ENCODE results near the gene SLC35F1. TPM values are rescaled to one million over a fixed set of nuclear protein-coding genes. Genes with fewer than 3 reads are reported as not detected.

The SLC35F1 gene
- total and polyA plus RNA-seq, 3 experiments from 2014 or later = not detected

- Histone ChIP-seq H3K4me3 (ENCODE audit: low read length) (no peak overlapping the region), H3K4me1 (ENCODE audit: insufficient read depth, low read length) (no peaks in the 10 kb centered on the region), H3K27me3 (ENCODE audit: insufficient read depth, low read length, poor library complexity, severe bottlenecking) (no peaks in the 10 kb centered on the region), H3K27ac (ENCODE audit: low read depth, low read length) (no peak overlapping the region), H3K9me3 (ENCODE audit: low read length) (no peaks in the 10 kb centered on the region), H3K36me3 (ENCODE audit: insufficient read depth, low read length) (no peaks in the 10 kb centered on the region)
- DNase-seq = no peak
- Mint-ChIP-seq H3K27ac (no peak overlapping the region), H3K27me3 (peaks cover 0 to 11% of the 10 kb centered on the region in 2 donors), H3K4me3 (no peak overlapping the region), H3K36me3 (no peaks in the 10 kb centered on the region), H3K9me3 (peaks cover 0 to 4% (median 0%) of the 10 kb centered on the region in 5 donors), H3K4me1 (no peaks in the 10 kb centered on the region)
- POLR2A ChIA-PET = no interaction called here
- CTCF ChIA-PET = no interaction called here
These were observed 311.1 kb downstream of the SLC35F1 start for GRCh38 chr6:118218156-118218555.

DNA sequence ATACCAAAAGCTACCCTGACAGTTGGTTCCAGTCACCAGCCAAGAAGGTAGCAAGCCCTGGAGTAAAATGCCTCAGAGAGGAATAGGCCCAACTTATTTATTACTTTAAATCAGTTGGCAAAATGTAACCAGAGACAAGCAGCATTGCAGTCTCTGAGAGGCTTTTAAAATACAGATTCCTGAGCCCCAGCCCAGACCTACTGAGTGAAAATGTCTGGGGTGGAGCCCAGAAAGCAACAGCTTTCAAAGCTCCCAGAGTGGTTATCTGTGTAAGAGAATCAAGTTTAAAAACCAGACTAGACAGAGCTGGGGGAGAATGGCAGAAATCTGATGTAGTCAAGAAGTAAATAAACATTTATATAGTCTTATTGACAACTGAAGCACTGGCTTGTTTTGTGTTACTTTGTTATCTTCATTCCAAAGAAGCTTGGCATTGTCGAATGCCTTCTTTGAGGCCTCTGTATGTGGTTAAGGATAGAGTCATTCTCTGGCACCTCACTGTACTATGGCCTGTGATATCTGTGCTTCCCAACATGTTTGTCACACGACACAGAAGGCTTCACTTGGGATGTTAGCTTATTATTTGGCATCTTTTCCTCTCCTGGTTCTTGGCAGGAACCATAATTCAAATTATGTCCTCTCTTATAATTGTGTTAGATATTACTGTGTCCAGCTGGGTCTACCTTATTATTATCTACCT, 313.5 kb downstream of the SLC35F1 start:
- CTCF ChIA-PET = no interaction called here
- Mint-ChIP-seq H3K9me3 (peaks cover 0 to 4% (median 0%) of the 10 kb centered on the region in 5 donors), H3K27ac (no peak overlapping the region), H3K27me3 (peaks cover 5 to 23% of the 10 kb centered on the region in 2 donors), H3K4me1 (no peaks in the 10 kb centered on the region), H3K36me3 (no peaks in the 10 kb centered on the region), H3K4me3 (no peak overlapping the region)
- H3K27ac ChIP-seq (ENCODE audit: low read depth, low read length) = no peak overlapping the region
- POLR2A ChIA-PET = interaction anchor here (0.6 kb wide), 1 partner anchor 509 kb away, joined by 4 read pairs; no protein-coding TSS in a partner anchor
- no peak overlapping the region for H3K4me3 ChIP-seq (ENCODE audit: low read length)
- no peak for DNase-seq
- no peaks in the 10 kb centered on the region for H3K36me3 ChIP-seq (ENCODE audit: insufficient read depth, low read length)
- no peaks in the 10 kb centered on the region for H3K4me1 ChIP-seq (ENCODE audit: insufficient read depth, low read length)
- H3K9me3 ChIP-seq (ENCODE audit: low read length) = no peaks in the 10 kb centered on the region
- H3K27me3 ChIP-seq (ENCODE audit: insufficient read depth, low read length, poor library complexity, severe bottlenecking) = no peaks in the 10 kb centered on the region

GRCh38 chr6:118223316-118223715, 316.3 kb downstream of the SLC35F1 start:
- no peak overlapping the region for H3K27ac Mint-ChIP-seq
- POLR2A ChIA-PET = no interaction called here
- H3K27me3 ChIP-seq (ENCODE audit: insufficient read depth, low read length, poor library complexity, severe bottlenecking) = no peaks in the 10 kb centered on the region
- no peaks in the 10 kb centered on the region for H3K36me3 Mint-ChIP-seq
- peaks cover 0 to 4% (median 0%) of the 10 kb centered on the region in 5 donors for H3K9me3 Mint-ChIP-seq
- H3K4me3 Mint-ChIP-seq = no peak overlapping the region
- H3K36me3 ChIP-seq (ENCODE audit: insufficient read depth, low read length) = no peaks in the 10 kb centered on the region
- no peaks in the 10 kb centered on the region for H3K4me1 ChIP-seq (ENCODE audit: insufficient read depth, low read length)
- H3K4me3 ChIP-seq (ENCODE audit: low read length) = no peak overlapping the region
- no peaks in the 10 kb centered on the region for H3K9me3 ChIP-seq (ENCODE audit: low read length)
- DNase-seq = no peak
- CTCF ChIA-PET = no interaction called here
- no peak overlapping the region for H3K27ac ChIP-seq (ENCODE audit: low read depth, low read length)
- H3K4me1 Mint-ChIP-seq = no peaks in the 10 kb centered on the region
- peaks cover 5 to 26% of the 10 kb centered on the region in 2 donors for H3K27me3 Mint-ChIP-seq

GRCh38 chr6:118228886-118229285, 321.8 kb downstream of the SLC35F1 start:
- Histone ChIP-seq H3K27me3 (ENCODE audit: insufficient read depth, low read length, poor library complexity, severe bottlenecking) (no peaks in the 10 kb centered on the region), H3K36me3 (ENCODE audit: insufficient read depth, low read length) (no peaks in the 10 kb centered on the region), H3K27ac (ENCODE audit: low read depth, low read length) (no peak overlapping the region), H3K9me3 (ENCODE audit: low read length) (no peaks in the 10 kb centered on the region), H3K4me1 (ENCODE audit: insufficient read depth, low read length) (no peaks in the 10 kb centered on the region), H3K4me3 (ENCODE audit: low read length) (no peak overlapping the region)
- no peaks in the 10 kb centered on the region for H3K36me3 Mint-ChIP-seq
- H3K27me3 Mint-ChIP-seq = peaks cover 9 to 31% of the 10 kb centered on the region in 2 donors
- H3K4me1 Mint-ChIP-seq = no peaks in the 10 kb centered on the region
- ChIA-PET CTCF (no interaction called here), POLR2A (no interaction called here)
- DNase-seq = no peak
- H3K9me3 Mint-ChIP-seq = no peaks in the 10 kb centered on the region
- H3K27ac Mint-ChIP-seq = no peak overlapping the region
- H3K4me3 Mint-ChIP-seq = no peak overlapping the region

GRCh38 chr6:118240878-118241528, 333.9 kb downstream of the SLC35F1 start:
- CTCF ChIA-PET = no interaction called here
- no peak overlapping the region for H3K27ac Mint-ChIP-seq

DNA sequence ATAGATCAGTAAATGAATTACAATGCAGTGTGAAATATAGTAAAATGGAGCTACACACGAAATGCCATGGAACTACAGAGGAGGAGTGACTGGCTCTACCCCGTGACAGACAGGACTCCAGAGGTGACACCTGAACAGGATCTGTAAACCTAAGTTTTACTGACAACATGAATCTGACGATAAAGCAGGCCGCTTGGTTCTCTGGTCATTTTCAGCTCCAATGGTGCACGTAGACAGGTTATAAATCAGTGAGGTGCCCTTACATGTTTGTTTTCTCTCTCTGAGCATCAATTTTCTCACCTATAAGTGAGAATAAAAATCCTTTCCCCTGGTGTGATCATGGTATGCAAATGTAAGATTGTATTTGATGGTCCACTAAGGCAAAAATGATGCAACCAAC, 339.3 kb downstream of the SLC35F1 start:
- H3K27me3 Mint-ChIP-seq = peaks cover 19 to 41% of the 10 kb centered on the region in 2 donors
- no peaks in the 10 kb centered on the region for H3K4me1 ChIP-seq (ENCODE audit: insufficient read depth, low read length)
- DNase-seq = no peak

More at GRCh38 chr6:118240878-118241528, 333.9 kb downstream of the SLC35F1 start:
- POLR2A ChIA-PET = no interaction called here
- no peak overlapping the region for H3K4me3 ChIP-seq (ENCODE audit: low read length)
- no peaks in the 10 kb centered on the region for H3K27me3 ChIP-seq (ENCODE audit: insufficient read depth, low read length, poor library complexity, severe bottlenecking)
- H3K4me3 Mint-ChIP-seq = no peak overlapping the region
- no peak overlapping the region for H3K27ac ChIP-seq (ENCODE audit: low read depth, low read length)
- H3K36me3 ChIP-seq (ENCODE audit: insufficient read depth, low read length) = no peaks in the 10 kb centered on the region
- H3K9me3 ChIP-seq (ENCODE audit: low read length) = no peaks in the 10 kb centered on the region
- H3K4me1 Mint-ChIP-seq = no peaks in the 10 kb centered on the region
- H3K27me3 Mint-ChIP-seq = peaks cover 11 to 39% of the 10 kb centered on the region in 2 donors
- DNase-seq = no peak
- H3K9me3 Mint-ChIP-seq = no peaks in the 10 kb centered on the region
- no peaks in the 10 kb centered on the region for H3K36me3 Mint-ChIP-seq
- H3K4me1 ChIP-seq (ENCODE audit: insufficient read depth, low read length) = no peaks in the 10 kb centered on the region

DNA sequence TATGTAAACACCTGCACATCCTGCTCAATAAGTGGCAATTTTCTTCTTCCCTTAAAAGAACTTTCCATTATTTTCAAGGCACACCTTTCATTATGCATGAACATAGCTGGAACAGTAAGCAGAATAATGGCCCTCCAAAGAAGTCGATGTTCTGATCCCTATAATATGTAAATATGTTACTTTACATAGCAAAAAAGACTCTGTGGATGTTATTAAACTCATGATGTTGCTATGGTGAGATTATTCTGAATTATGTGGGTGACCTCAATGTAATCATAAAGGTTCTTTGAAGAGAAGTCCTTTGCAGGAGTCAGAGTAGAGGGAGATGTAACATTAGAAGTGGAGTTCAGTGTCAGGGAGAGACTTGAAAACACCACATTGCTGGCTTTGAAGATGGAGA, 341.1 kb downstream of the SLC35F1 start:
- H3K4me1 ChIP-seq (ENCODE audit: insufficient read depth, low read length) = no peaks in the 10 kb centered on the region
- H3K4me3 ChIP-seq (ENCODE audit: low read length) = no peak overlapping the region
- ChIA-PET POLR2A (no interaction called here), CTCF (no interaction called here)
- no peak overlapping the region for H3K4me3 Mint-ChIP-seq
- H3K27me3 Mint-ChIP-seq = peaks cover 14 to 30% of the 10 kb centered on the region in 2 donors
- peaks cover 0 to 4% (median 1%) of the 10 kb centered on the region in 3 donors for H3K4me1 Mint-ChIP-seq
- H3K9me3 Mint-ChIP-seq = peaks cover 0 to 3% (median 0%) of the 10 kb centered on the region in 5 donors
- H3K27ac ChIP-seq (ENCODE audit: low read depth, low read length) = no peak overlapping the region
- no peak for DNase-seq
- H3K27me3 ChIP-seq (ENCODE audit: insufficient read depth, low read length, poor library complexity, severe bottlenecking) = no peaks in the 10 kb centered on the region
- H3K36me3 ChIP-seq (ENCODE audit: insufficient read depth, low read length) = no peaks in the 10 kb centered on the region
- no peaks in the 10 kb centered on the region for H3K9me3 ChIP-seq (ENCODE audit: low read length)
- no peaks in the 10 kb centered on the region for H3K36me3 Mint-ChIP-seq
- no peak overlapping the region for H3K27ac Mint-ChIP-seq

More for the DNA sequence above, 339.3 kb downstream of the SLC35F1 start:
- CTCF ChIA-PET = interaction anchor here (0.6 kb wide), 1 partner anchor 1790 kb away, joined by 3 read pairs; no protein-coding TSS in a partner anchor
- H3K4me3 ChIP-seq (ENCODE audit: low read length) = no peak overlapping the region
- no peaks in the 10 kb centered on the region for H3K27me3 ChIP-seq (ENCODE audit: insufficient read depth, low read length, poor library complexity, severe bottlenecking)
- H3K9me3 ChIP-seq (ENCODE audit: low read length) = no peaks in the 10 kb centered on the region
- Mint-ChIP-seq H3K4me1 (peaks cover 0 to 4% (median 1%) of the 10 kb centered on the region in 3 donors), H3K9me3 (peaks cover 0 to 3% (median 0%) of the 10 kb centered on the region in 5 donors), H3K36me3 (no peaks in the 10 kb centered on the region), H3K4me3 (no peak overlapping the region), H3K27ac (no peak overlapping the region)
- H3K36me3 ChIP-seq (ENCODE audit: insufficient read depth, low read length) = no peaks in the 10 kb centered on the region
- H3K27ac ChIP-seq (ENCODE audit: low read depth, low read length) = no peak overlapping the region
- POLR2A ChIA-PET = no interaction called here

GRCh38 chr6:118249680-118250079, 342.6 kb downstream of the SLC35F1 start:
- Histone ChIP-seq H3K4me1 (ENCODE audit: insufficient read depth, low read length) (no peaks in the 10 kb centered on the region), H3K27ac (ENCODE audit: low read depth, low read length) (no peak overlapping the region), H3K4me3 (ENCODE audit: low read length) (no peak overlapping the region), H3K9me3 (ENCODE audit: low read length) (no peaks in the 10 kb centered on the region), H3K36me3 (ENCODE audit: insufficient read depth, low read length) (no peaks in the 10 kb centered on the region), H3K27me3 (ENCODE audit: insufficient read depth, low read length, poor library complexity, severe bottlenecking) (no peaks in the 10 kb centered on the region)
- POLR2A ChIA-PET = no interaction called here
- Mint-ChIP-seq H3K4me1 (peaks cover 0 to 4% (median 1%) of the 10 kb centered on the region in 3 donors), H3K9me3 (peaks cover 0 to 3% (median 0%) of the 10 kb centered on the region in 5 donors), H3K27me3 (peaks cover 12 to 29% of the 10 kb centered on the region in 2 donors), H3K4me3 (no peak overlapping the region), H3K36me3 (no peaks in the 10 kb centered on the region), H3K27ac (no peak overlapping the region)
- CTCF ChIA-PET = no interaction called here
- DNase-seq = no peak

Measured in CD8-positive, alpha-beta memory T cell (primary cell).